GM12878 (cell line): Measurements from ENCODE around the gene STRADB. TPM values are rescaled to one million over a fixed set of nuclear protein-coding genes. Genes with fewer than 3 reads are reported as not detected.

ENCODE experiments used
- ATAC-seq: fragments of 200-7000 bp; cut with Tn5 transposase; 3 replicates; pipeline ENCODE4 v1.9.1; 2020; ENCODE audit warnings: mild to moderate bottlenecking, moderate library complexity
- BruUV-seq: library from RNA; stranded (reverse); fragments of 400-500 nt; replicated peaks from 2 replicates; lab custom pipeline; 2021; lab: Mats Ljungman, UMichigan
- CTCF ChIA-PET: fragments of 300-600 bp; sonication (Branson Sonifier 250); formaldehyde crosslinking; extraction: SDS; loops from one replicate; lab custom pipeline; 2021; ENCODE audit warnings: inconsistent platforms; lab: Yijun Ruan, JAX
- POLR2A ChIA-PET: fragments of 350-600 bp; formaldehyde crosslinking; extraction: SDS; loops from one replicate; lab custom pipeline; 2021; ENCODE audit warnings: inconsistent platforms; lab: Charles Lee
- RAD21 ChIA-PET: fragments of 300-600 bp; sonication (Branson Sonifier 250); formaldehyde crosslinking; loops from one replicate; lab custom pipeline; 2023; ENCODE audit warnings: antibody characterized with exemption; ENCODE audit not compliant: unreplicated experiment; lab: Charles Lee
- SMC1A ChIA-PET: fragments of 300-600 bp; sonication (Branson Sonifier 250); formaldehyde crosslinking; loops from one replicate; lab custom pipeline; 2023; ENCODE audit not compliant: unreplicated experiment, uncharacterized antibody; lab: Charles Lee
- DNase-seq: peaks from one replicate; pipeline ENCODE4 v3.0.0-alpha.2; 2011; ENCODE audit warnings: low read depth, low spot score
- FAIRE-seq: peaks from 3 replicates; lab custom pipeline; 2011; peaks lifted over from hg19 to GRCh38; lab: Jason Lieb, UNC
- H2AFZ ChIP-seq: 2 replicates; pipeline ENCODE4 v1.6.0; 2011; ENCODE audit warnings: low read depth, low read length, control low read depth; ENCODE audit not compliant: control insufficient read depth
- H3K27ac ChIP-seq: 2 replicates; pipeline ENCODE4 v1.5.1; 2011; ENCODE audit warnings: control low read depth; ENCODE audit not compliant: control insufficient read depth, insufficient read depth
- H3K27me3 ChIP-seq, 2 experiments: replicated peaks in 1 of 2; 2 replicates each; pipeline versions ENCODE4 v1.6.0 to v1.6.1; 2011; ENCODE audit warnings: low read length in 1 of 2; ENCODE audit not compliant: control insufficient read depth in 2 of 2, insufficient read depth in 2 of 2
- H3K36me3 ChIP-seq, 2 experiments: 2 replicates each; pipeline ENCODE4 v1.5.1; 2011; ENCODE audit warnings: low read length in 1 of 2; ENCODE audit not compliant: control insufficient read depth in 2 of 2, insufficient read depth in 2 of 2
- H3K4me1 ChIP-seq: 2 replicates; pipeline ENCODE4 v1.6.1; 2011; ENCODE audit warnings: mild to moderate bottlenecking, low read length, moderate library complexity, mixed read lengths; ENCODE audit not compliant: control insufficient read depth, insufficient read depth
- H3K4me2 ChIP-seq: 2 replicates; pipeline ENCODE4 v1.6.0; 2011; ENCODE audit warnings: control low read depth; ENCODE audit not compliant: control insufficient read depth, insufficient read depth
- H3K4me3 ChIP-seq: fragments of 200-600 bp; sonication (generic); 2 replicates; pipeline ENCODE4 v1.5.1; 2016
- H3K79me2 ChIP-seq: 2 replicates; pipeline ENCODE4 v1.6.0; 2011; ENCODE audit warnings: low read length; ENCODE audit not compliant: control insufficient read depth, insufficient read depth
- H3K9ac ChIP-seq: 2 replicates; pipeline ENCODE4 v1.8.0; 2011; ENCODE audit warnings: low read length, control low read depth, mixed read lengths; ENCODE audit not compliant: control insufficient read depth, insufficient read depth
- H3K9me3 ChIP-seq: replicated peaks from 3 replicates; pipeline ENCODE4 v1.5.1; 2011; ENCODE audit warnings: mild to moderate bottlenecking, low read length; ENCODE audit not compliant: control insufficient read depth, insufficient read depth
- H4K20me1 ChIP-seq: 2 replicates; pipeline ENCODE4 v1.6.0; 2011; ENCODE audit not compliant: control insufficient read depth, insufficient read depth
- ASH2L ChIP-seq: fragments of 300-600, 200-600 bp; sonication (generic); IDR thresholded peaks from 2 replicates; pipeline ENCODE4 v1.6.1; 2017; ENCODE audit warnings: low read depth, mild to moderate bottlenecking, borderline replicate concordance
- CEBPB ChIP-seq, 2 experiments: fragments of 150-350 bp in 1 of 2; IDR thresholded peaks; 2 replicates each; pipeline ENCODE4 v1.6.1; 2012 to 2014; ENCODE audit warnings: low read depth in 2 of 2, low read length in 2 of 2, borderline replicate concordance in 1 of 2, inconsistent platforms in 1 of 2
- CUX1 ChIP-seq: IDR thresholded peaks from 2 replicates; pipeline ENCODE4 v1.6.1; 2012; ENCODE audit warnings: improper control_type of control experiment, low read depth, low read length; ENCODE audit not compliant: insufficient replicate concordance
- E2F4 ChIP-seq: IDR thresholded peaks from 2 replicates; pipeline ENCODE4 v1.6.1; 2012; ENCODE audit warnings: low read depth, low read length, improper control_type of control experiment
- FOS ChIP-seq: IDR thresholded peaks from 3 replicates; pipeline ENCODE4 v1.6.1; 2011; ENCODE audit warnings: borderline replicate concordance; ENCODE audit not compliant: insufficient read length; ENCODE audit errors: extremely low read depth
- FOXK2 ChIP-seq: fragments of 450-650 bp; IDR thresholded peaks from 2 replicates; pipeline ENCODE4 v1.6.1; 2017; ENCODE audit warnings: mild to moderate bottlenecking, moderate library complexity
- IKZF1 ChIP-seq: fragments of 450-650 bp; conservative IDR thresholded peaks from 2 replicates; pipeline ENCODE4 v1.6.1; 2017; ENCODE audit warnings: antibody characterized with exemption, mild to moderate bottlenecking
- JUNB ChIP-seq: IDR thresholded peaks from 2 replicates; pipeline ENCODE4 v1.6.1; 2016; ENCODE audit warnings: antibody characterized with exemption, mild to moderate bottlenecking
- MYC ChIP-seq: IDR thresholded peaks from 2 replicates; pipeline ENCODE4 v1.6.1; 2011; ENCODE audit warnings: mild to moderate bottlenecking, low read length, moderate library complexity, inconsistent platforms; ENCODE audit not compliant: insufficient read depth, insufficient replicate concordance, insufficient read length, severe bottlenecking
- NFXL1 ChIP-seq: fragments of 450-650 bp; IDR thresholded peaks from 2 replicates; pipeline ENCODE4 v1.6.1; 2017; ENCODE audit warnings: antibody characterized with exemption, mild to moderate bottlenecking, borderline replicate concordance
- NR2C2 ChIP-seq: IDR thresholded peaks from 2 replicates; pipeline ENCODE4 v1.6.1; 2011; ENCODE audit warnings: borderline replicate concordance, low read depth; ENCODE audit not compliant: control insufficient read depth, insufficient read length
- NRF1 ChIP-seq: conservative IDR thresholded peaks from 2 replicates; pipeline ENCODE4 v1.6.1; 2011; ENCODE audit warnings: mild to moderate bottlenecking, low read depth, low read length, improper control_type of control experiment
- RAD21 ChIP-seq: IDR thresholded peaks from 2 replicates; pipeline ENCODE4 v1.6.1; 2011; ENCODE audit warnings: mild to moderate bottlenecking, low read depth, low read length, moderate library complexity; ENCODE audit not compliant: insufficient read depth
- SMC3 ChIP-seq: IDR thresholded peaks from 2 replicates; pipeline ENCODE4 v1.6.1; 2011; ENCODE audit warnings: low read length, improper control_type of control experiment, borderline replicate concordance
- TCF12 ChIP-seq: IDR thresholded peaks from 2 replicates; pipeline ENCODE4 v1.6.1; 2011; ENCODE audit warnings: low read depth, mild to moderate bottlenecking, low read length
- YY1 ChIP-seq: IDR thresholded peaks from 2 replicates; pipeline ENCODE4 v1.6.1; 2011; ENCODE audit warnings: low read depth, mild to moderate bottlenecking, low read length
- ZBTB33 ChIP-seq: fragments of 450-650 bp; IDR thresholded peaks from 2 replicates; pipeline ENCODE4 v1.6.1; 2017; ENCODE audit warnings: mild to moderate bottlenecking
- whole genome bisulfite sequencing: methylation state at CpG from one replicate; pipeline ENCODE4 v1.1.6; 2016; ENCODE audit warnings: low lambda C conversion rate; ENCODE audit not compliant: insufficient replicate concordance, insufficient coverage; ENCODE audit errors: missing lambda C conversion rate; 5-methylcytosine and 5-hydroxymethylcytosine counted together
- in situ Hi-C: fragments of 300-500 bp; cut with MboI; formaldehyde crosslinking; loops from 9 replicates; pipeline ENCODE4 v1.14.3; 2018; ENCODE audit warnings: mixed read lengths
- intact Hi-C: fragments of 100-400 bp; cut with micrococcal nuclease; formaldehyde crosslinking; loops from one replicate; pipeline ENCODE4 v1.14.2; 2022; ENCODE audit not compliant: unreplicated experiment
- polyA plus RNA-seq, 11 experiments: library from polyadenylated mRNA; depleted of rRNA in 4 of 11; unstranded in 6 of 11; stranded (reverse) in 5 of 11; fragments of >200 nt; fragmentation: Nextera tagmentation in 4 of 11; fragmentation: Illumina TruSeq in 1 of 11; extraction: Ambion mirVana in 4 of 11; extraction: Trizol in 1 of 11; gene quantifications; 1 replicate in 1 of 11; 2 replicates in 10 of 11; pipeline versions ENCODE4 v1.2.1 to v1.2.3, GENCODE V29; 2011 to 2016; ENCODE audit warnings: inconsistent platforms in 2 of 11, missing spikeins in 2 of 11, low read depth in 1 of 11
- total RNA-seq, 4 experiments: library from RNA; depleted of rRNA in 3 of 4; stranded (reverse); fragments of >200 nt in 3 of 4; fragmentation: Illumina TruSeq in 1 of 4; extraction: Trizol in 1 of 4; gene quantifications; 2 replicates each; pipeline versions ENCODE4 v1.2.1 to v1.2.3, GENCODE V29; 2013 to 2021

Gene STRADB
- total and polyA plus RNA-seq, 10 of the 15 experiments (the other 5 are each of a cell fraction or from before 2014, with no cell fraction given): 7.6 to 58.3 (median 32.2) TPM

GRCh38 chr2:201464547-201464946 lies 13.0 kb downstream of the STRADB start:
- 79% methylated on average over 1 of the region's 1 CpG for WGBS
- no peaks in the 10 kb centered on the region for H3K9me3 ChIP-seq
- H3K4me2 ChIP-seq: no peak overlapping the region
- no peak overlapping the region for H3K27ac ChIP-seq
- RAD21 ChIA-PET: no interaction called here
- intact Hi-C loops: no loop called here
- no TSS peak for BruUV-seq
- POLR2A ChIA-PET: no interaction called here
- ATAC-seq: no peak
- H3K79me2 ChIP-seq: no peaks in the 10 kb centered on the region
- CTCF ChIA-PET: no interaction called here
- no peak for FAIRE-seq
- H3K9ac ChIP-seq: no peak overlapping the region
- no peaks in the 10 kb centered on the region for H4K20me1 ChIP-seq
- in situ Hi-C loops: no loop called here
- SMC1A ChIA-PET: no interaction called here
- H3K27me3 ChIP-seq: no peaks in the 10 kb centered on the region
- no peak for DNase-seq
- H2AFZ ChIP-seq: no peak overlapping the region
- H3K4me3 ChIP-seq: no peak overlapping the region
- no peaks in the 10 kb centered on the region for H3K36me3 ChIP-seq
- TF ChIP-seq ZBTB33 (no peak), E2F4 (no peak), CUX1 (no peak), CEBPB (IDR thresholded peaks at IDR 0.05; ENCODE audit: borderline replicate concordance in 1 of 2, low read depth in 2 of 2, low read length in 2 of 2) (no peak), JUNB (no peak), TCF12 (no peak), ASH2L (no peak), FOS (no peak), NRF1 (no peak), NFXL1 (no peak), IKZF1 (no peak), MYC (no peak), FOXK2 (no peak), RAD21 (no peak), YY1 (no peak), SMC3 (no peak), NR2C2 (no peak)
- H3K4me1 ChIP-seq: no peaks in the 10 kb centered on the region
